Measurements from ENCODE around the gene TAT.
"Not testable (repeated sequence)": the region's sequence is repeated elsewhere in the genome, so short reads cannot be mapped to it uniquely, and the experiment has no call there.

The TAT gene

DNA sequence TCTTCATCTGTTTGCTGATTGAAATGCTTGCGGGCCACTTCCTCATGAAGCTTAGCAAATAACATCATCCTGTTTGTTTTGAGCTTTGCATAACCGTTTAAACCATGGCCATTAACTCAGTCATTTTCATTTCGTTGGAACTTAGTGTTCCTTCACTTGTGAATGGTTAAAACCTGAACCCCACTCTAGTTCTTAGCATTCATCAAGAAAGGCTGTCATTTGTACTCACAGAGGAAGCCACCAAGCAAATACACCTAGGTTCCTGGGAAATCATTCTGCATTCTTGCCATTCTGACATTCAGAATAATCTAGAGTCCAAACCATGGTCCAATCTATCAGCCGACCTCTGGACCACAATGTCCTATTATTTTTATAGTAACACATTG, 8.4 kb upstream of the TAT start:
- Histone ChIP-seq H3K9me3 (ENCODE audit: control insufficient read depth in 5 of 5, low read length in 5 of 5) (peaks cover 0 to 3% (median 0%) of the 10 kb centered on the region in 5 donors), H3K27ac (ENCODE audit: low read depth, low read length) (no peak overlapping the region), H3K4me1 (ENCODE audit: control insufficient read depth in 5 of 5, insufficient read depth in 5 of 5, low read length in 5 of 5) (no peaks in the 10 kb centered on the region), H3K27me3 (ENCODE audit: control insufficient read depth in 5 of 5, insufficient read depth in 4 of 5, low read length in 5 of 5) (peaks cover 0 to 3% (median 0%) of the 10 kb centered on the region in 5 donors), H3K4me3 (ENCODE audit: low read depth in 1 of 5, low read length in 5 of 5) (no peak overlapping the region), H3K9ac (ENCODE audit: low read length in 5 of 5) (no peak overlapping the region), H3K36me3 (ENCODE audit: control insufficient read depth in 5 of 5, insufficient read depth in 5 of 5, low read length in 5 of 5) (no peaks in the 10 kb centered on the region)

DNA sequence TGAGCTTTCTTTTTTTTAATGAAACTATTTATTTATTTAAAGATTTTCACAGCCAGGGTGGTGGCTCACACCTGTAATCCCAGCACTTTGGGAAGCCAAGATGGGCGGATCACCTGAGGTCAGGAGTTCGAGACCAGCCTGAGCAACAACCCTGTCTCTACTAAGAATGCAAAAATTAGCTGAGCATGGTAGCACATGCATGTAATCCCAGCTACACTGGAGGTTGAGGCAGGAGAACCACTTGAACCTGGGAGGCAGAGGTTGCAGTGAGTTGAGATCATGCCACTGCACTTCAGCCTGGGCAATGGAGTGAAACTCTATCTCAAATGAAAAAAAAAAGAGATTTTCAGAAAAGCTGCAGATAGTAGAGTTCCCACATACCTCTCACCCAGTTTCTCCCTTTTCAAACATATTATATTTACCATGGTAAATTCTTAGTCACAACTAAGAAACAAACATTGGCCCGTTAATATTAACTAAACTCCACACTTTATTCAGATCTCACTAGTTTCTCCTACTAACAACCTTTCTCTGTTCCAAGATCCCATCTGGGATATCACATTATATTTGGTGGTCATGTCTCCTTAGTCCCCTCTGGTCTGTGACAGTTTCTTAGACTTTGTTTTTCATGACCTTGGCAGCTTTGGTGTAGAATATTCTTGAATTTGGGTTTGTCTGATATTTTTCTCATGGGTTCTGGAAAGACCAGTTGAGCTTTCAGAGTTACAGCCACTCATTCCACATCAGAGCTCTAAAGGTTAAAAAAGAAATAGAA, 7.8 kb upstream of the TAT start:
- H3K4me1 ChIP-seq (ENCODE audit: control insufficient read depth in 5 of 5, insufficient read depth in 5 of 5, low read length in 5 of 5): no peaks in the 10 kb centered on the region
- no peak overlapping the region for H3K4me3 ChIP-seq (ENCODE audit: low read depth in 1 of 5, low read length in 5 of 5)
- no peaks in the 10 kb centered on the region for H3K36me3 ChIP-seq (ENCODE audit: control insufficient read depth in 5 of 5, insufficient read depth in 5 of 5, low read length in 5 of 5)
- H3K27me3 ChIP-seq (ENCODE audit: control insufficient read depth in 5 of 5, insufficient read depth in 4 of 5, low read length in 5 of 5): peaks cover 0 to 3% (median 0%) of the 10 kb centered on the region in 5 donors
- H3K9ac ChIP-seq (ENCODE audit: low read length in 5 of 5): no peak overlapping the region
- H3K9me3 ChIP-seq (ENCODE audit: control insufficient read depth in 5 of 5, low read length in 5 of 5): peaks cover 0 to 3% (median 0%) of the 10 kb centered on the region in 5 donors
- no peak overlapping the region for H3K27ac ChIP-seq (ENCODE audit: low read depth, low read length)

DNA sequence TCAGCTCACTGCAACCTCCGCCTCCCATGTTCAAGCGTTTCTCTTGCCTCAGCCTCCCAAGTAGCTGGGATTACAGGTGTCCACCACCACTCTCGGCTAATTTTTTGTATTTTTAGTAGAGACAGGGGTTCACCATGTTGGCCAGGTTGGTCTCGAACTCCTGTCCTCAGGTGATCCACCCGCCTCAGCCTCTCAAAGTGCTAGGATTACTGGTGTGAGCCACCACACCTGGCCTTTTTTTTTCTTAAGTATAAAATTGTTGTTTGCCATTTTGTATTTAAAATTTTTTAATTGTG, 5.6 kb upstream of the TAT start:
- H3K4me1 ChIP-seq (ENCODE audit: control insufficient read depth in 5 of 5, insufficient read depth in 5 of 5, low read length in 5 of 5); H3K4me3 ChIP-seq (ENCODE audit: low read depth in 1 of 5, low read length in 5 of 5): not testable (repeated sequence)

DNA sequence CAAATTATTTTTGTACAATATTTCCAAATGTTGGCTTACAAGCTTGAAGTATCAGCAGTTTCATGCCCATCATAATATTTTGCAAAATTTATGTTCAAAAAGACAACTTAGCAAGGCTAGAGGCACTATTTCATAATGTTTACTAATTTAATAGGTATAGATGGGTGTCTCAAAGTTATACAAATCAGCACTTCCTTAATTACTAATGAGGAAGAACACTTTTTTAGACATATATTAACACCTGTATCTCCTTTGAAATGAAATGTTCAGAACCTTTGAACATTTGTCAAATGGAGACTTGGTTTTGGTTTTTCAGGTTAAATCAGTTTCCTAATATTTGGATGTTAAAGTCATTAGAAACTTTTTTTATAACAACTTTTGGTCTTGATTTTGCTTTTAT, 2.2 kb downstream of the TAT start:
- H3K27ac ChIP-seq (ENCODE audit: low read depth, low read length): no peak overlapping the region
- H3K9ac ChIP-seq (ENCODE audit: low read length in 5 of 5): no peak overlapping the region
- no peaks in the 10 kb centered on the region for H3K27me3 ChIP-seq (ENCODE audit: control insufficient read depth in 5 of 5, insufficient read depth in 4 of 5, low read length in 5 of 5)
- no peaks in the 10 kb centered on the region for H3K36me3 ChIP-seq (ENCODE audit: control insufficient read depth in 5 of 5, insufficient read depth in 5 of 5, low read length in 5 of 5)
- no peak overlapping the region for H3K4me3 ChIP-seq (ENCODE audit: low read depth in 1 of 5, low read length in 5 of 5)
- H3K4me1 ChIP-seq (ENCODE audit: control insufficient read depth in 5 of 5, insufficient read depth in 5 of 5, low read length in 5 of 5): peaks cover 0 to 2% (median under 1%) of the 10 kb centered on the region in 5 donors
- no peaks in the 10 kb centered on the region for H3K9me3 ChIP-seq (ENCODE audit: control insufficient read depth in 5 of 5, low read length in 5 of 5)

More for the DNA sequence above, 5.6 kb upstream of the TAT start:
- not testable (repeated sequence) for H3K9ac ChIP-seq (ENCODE audit: low read length in 5 of 5); H3K27ac ChIP-seq (ENCODE audit: low read depth, low read length); H3K36me3 ChIP-seq (ENCODE audit: control insufficient read depth in 5 of 5, insufficient read depth in 5 of 5, low read length in 5 of 5); H3K27me3 ChIP-seq (ENCODE audit: control insufficient read depth in 5 of 5, insufficient read depth in 4 of 5, low read length in 5 of 5); H3K9me3 ChIP-seq (ENCODE audit: control insufficient read depth in 5 of 5, low read length in 5 of 5)

DNA sequence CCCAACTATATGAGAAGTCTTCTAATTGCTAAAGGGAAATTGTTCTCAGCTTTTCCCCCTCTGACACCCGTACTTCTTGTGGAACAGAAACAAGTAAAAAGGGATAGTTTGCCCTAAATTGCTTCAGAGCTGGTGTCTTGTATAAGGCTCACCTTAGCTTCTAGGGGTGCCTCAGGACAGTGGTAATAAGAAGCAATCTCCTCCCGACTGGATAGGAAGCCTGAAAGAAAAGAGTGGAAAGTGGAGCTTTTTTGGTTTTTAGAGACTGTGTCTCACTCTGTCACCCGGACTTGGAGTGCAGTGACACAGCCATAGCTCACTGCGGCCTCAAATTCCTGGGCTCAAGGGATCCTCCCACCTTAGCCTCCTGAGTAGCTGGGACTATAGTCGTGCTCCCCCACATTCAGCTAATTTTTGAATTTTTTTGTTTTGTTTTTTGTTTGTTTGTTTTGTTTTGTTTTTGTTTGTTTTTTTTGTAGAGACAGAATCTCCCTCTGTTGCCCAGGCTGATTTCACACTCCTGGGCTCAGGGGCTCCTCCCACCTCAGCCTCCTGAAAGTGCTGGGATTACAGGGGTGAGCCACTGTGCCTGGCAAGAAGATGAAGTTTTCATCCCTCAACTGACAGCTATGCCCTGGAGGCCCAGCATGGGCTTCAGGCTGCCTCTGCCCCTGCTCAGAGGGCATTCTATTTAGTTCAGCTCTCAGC, 3.4 kb downstream of the TAT start:
- Histone ChIP-seq H3K9ac (ENCODE audit: low read length in 5 of 5) (peak overlapping the region in 1 of 5 donors; percentile 15), H3K9me3 (ENCODE audit: control insufficient read depth in 5 of 5, low read length in 5 of 5) (no peaks in the 10 kb centered on the region), H3K36me3 (ENCODE audit: control insufficient read depth in 5 of 5, insufficient read depth in 5 of 5, low read length in 5 of 5) (no peaks in the 10 kb centered on the region), H3K4me3 (ENCODE audit: low read depth in 1 of 5, low read length in 5 of 5) (no peak overlapping the region), H3K27me3 (ENCODE audit: control insufficient read depth in 5 of 5, insufficient read depth in 4 of 5, low read length in 5 of 5) (no peaks in the 10 kb centered on the region), H3K4me1 (ENCODE audit: control insufficient read depth in 5 of 5, insufficient read depth in 5 of 5, low read length in 5 of 5) (peaks cover 0 to 8% (median 4%) of the 10 kb centered on the region in 5 donors), H3K27ac (ENCODE audit: low read depth, low read length) (no peak overlapping the region)

DNA sequence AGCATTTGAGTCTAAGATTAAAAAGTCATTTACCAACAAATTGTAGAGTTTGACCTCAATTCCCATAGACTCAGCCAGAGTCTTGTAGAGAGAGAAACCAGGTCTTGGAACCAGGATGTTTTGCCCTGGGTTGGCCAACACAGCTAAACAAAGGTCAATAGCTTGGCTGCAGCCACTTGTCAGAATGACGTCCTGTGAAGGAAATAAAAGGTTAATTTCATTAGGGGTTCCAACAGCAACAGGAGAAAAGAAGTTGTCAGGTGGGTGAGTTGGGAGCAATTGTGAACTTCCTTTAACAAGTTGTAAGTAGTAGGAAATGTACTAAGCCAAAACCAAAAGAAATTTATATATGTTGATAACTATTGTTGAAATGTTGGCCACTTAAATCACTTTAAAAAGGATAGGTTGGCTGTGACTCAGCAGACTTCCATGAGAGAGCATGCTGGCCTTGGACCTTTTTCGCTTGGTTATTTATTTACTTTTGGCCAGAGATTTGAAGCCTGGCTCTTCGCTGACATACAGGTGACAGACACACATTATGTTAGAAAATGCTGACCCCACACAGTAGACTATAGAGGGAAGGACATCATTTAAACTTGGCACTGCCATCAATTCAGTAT, 4.3 kb downstream of the TAT start:
- Histone ChIP-seq H3K4me3 (ENCODE audit: low read depth in 1 of 5, low read length in 5 of 5) (no peak overlapping the region), H3K27ac (ENCODE audit: low read depth, low read length) (no peak overlapping the region), H3K36me3 (ENCODE audit: control insufficient read depth in 5 of 5, insufficient read depth in 5 of 5, low read length in 5 of 5) (no peaks in the 10 kb centered on the region), H3K4me1 (ENCODE audit: control insufficient read depth in 5 of 5, insufficient read depth in 5 of 5, low read length in 5 of 5) (peaks cover 0 to 8% (median 4%) of the 10 kb centered on the region in 5 donors), H3K27me3 (ENCODE audit: control insufficient read depth in 5 of 5, insufficient read depth in 4 of 5, low read length in 5 of 5) (no peaks in the 10 kb centered on the region), H3K9ac (ENCODE audit: low read length in 5 of 5) (no peak overlapping the region), H3K9me3 (ENCODE audit: control insufficient read depth in 5 of 5, low read length in 5 of 5) (no peaks in the 10 kb centered on the region)

DNA sequence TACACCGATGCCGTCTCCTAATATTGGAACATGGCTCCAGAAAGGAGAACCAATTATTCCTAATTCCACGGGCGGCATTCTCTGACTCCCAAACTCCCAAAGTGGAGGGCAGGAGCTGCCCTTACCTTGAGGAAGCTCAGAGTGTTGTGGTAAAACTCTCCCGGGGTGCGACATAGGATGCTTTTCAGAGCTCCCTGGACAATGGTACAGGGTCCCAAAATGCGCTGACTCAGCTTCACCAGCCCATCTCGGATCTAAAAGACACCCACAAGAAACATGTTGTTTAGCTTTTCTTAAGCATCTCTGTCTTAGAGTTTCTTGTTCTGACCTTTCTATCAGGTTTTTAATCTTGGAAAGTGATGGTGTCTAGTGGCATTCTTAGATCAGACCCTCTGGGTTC, 6.7 kb downstream of the TAT start:
- no peaks in the 10 kb centered on the region for H3K9me3 ChIP-seq (ENCODE audit: control insufficient read depth in 5 of 5, low read length in 5 of 5)
- H3K27ac ChIP-seq (ENCODE audit: low read depth, low read length): no peak overlapping the region
- H3K4me3 ChIP-seq (ENCODE audit: low read depth in 1 of 5, low read length in 5 of 5): no peak overlapping the region
- H3K36me3 ChIP-seq (ENCODE audit: control insufficient read depth in 5 of 5, insufficient read depth in 5 of 5, low read length in 5 of 5): no peaks in the 10 kb centered on the region
- H3K9ac ChIP-seq (ENCODE audit: low read length in 5 of 5): no peak overlapping the region
- H3K4me1 ChIP-seq (ENCODE audit: control insufficient read depth in 5 of 5, insufficient read depth in 5 of 5, low read length in 5 of 5): peaks cover 0 to 15% (median 7%) of the 10 kb centered on the region in 5 donors
- H3K27me3 ChIP-seq (ENCODE audit: control insufficient read depth in 5 of 5, insufficient read depth in 4 of 5, low read length in 5 of 5): no peaks in the 10 kb centered on the region

DNA sequence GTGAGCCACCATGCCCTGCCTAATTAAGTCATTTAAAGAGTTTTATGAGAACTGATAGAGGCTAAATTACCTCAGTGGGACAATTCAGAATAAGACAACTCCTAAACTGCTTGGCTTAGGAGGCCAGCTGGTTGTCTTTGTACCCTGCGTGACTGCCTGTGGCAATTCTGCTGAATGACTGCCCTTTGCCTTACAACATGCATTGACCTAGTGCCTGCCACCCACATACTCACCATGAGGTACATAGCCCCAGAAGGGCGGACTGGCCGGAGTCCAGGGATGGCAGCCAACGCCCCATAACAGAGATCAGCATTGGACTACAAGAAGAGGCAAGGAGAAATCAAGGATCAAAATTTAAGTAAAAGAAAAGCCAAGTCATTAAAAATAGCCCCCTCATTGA, 7.3 kb downstream of the TAT start:
- Histone ChIP-seq H3K27me3 (ENCODE audit: control insufficient read depth in 5 of 5, insufficient read depth in 4 of 5, low read length in 5 of 5) (no peaks in the 10 kb centered on the region), H3K9ac (ENCODE audit: low read length in 5 of 5) (no peak overlapping the region), H3K36me3 (ENCODE audit: control insufficient read depth in 5 of 5, insufficient read depth in 5 of 5, low read length in 5 of 5) (no peaks in the 10 kb centered on the region), H3K4me1 (ENCODE audit: control insufficient read depth in 5 of 5, insufficient read depth in 5 of 5, low read length in 5 of 5) (peaks cover 0 to 20% (median 12%) of the 10 kb centered on the region in 5 donors), H3K4me3 (ENCODE audit: low read depth in 1 of 5, low read length in 5 of 5) (no peak overlapping the region), H3K27ac (ENCODE audit: low read depth, low read length) (no peak overlapping the region), H3K9me3 (ENCODE audit: control insufficient read depth in 5 of 5, low read length in 5 of 5) (no peaks in the 10 kb centered on the region)

DNA sequence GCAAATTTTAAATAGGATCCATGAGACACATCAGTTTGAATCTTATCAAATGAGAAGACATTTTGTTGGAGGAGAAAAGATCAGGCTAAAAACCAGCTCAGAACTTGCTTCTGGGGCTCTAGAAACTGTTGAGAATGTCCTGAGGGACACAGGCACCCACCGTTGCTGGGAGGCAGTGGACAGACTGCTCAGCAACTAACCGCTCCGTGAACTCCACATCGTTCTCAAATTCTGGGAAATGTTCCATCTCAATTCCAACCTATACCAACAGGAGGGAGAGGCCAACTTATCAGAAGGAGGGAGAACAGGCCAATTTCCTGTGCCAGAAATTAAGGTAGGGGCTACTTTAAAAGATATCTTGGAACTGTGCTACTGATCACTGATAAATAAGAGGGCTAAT, 8.3 kb downstream of the TAT start:
- H3K9me3 ChIP-seq (ENCODE audit: control insufficient read depth in 5 of 5, low read length in 5 of 5): no peaks in the 10 kb centered on the region
- H3K27me3 ChIP-seq (ENCODE audit: control insufficient read depth in 5 of 5, insufficient read depth in 4 of 5, low read length in 5 of 5): no peaks in the 10 kb centered on the region
- H3K9ac ChIP-seq (ENCODE audit: low read length in 5 of 5): no peak overlapping the region
- no peaks in the 10 kb centered on the region for H3K36me3 ChIP-seq (ENCODE audit: control insufficient read depth in 5 of 5, insufficient read depth in 5 of 5, low read length in 5 of 5)
- H3K4me1 ChIP-seq (ENCODE audit: control insufficient read depth in 5 of 5, insufficient read depth in 5 of 5, low read length in 5 of 5): peaks cover 0 to 27% (median 19%) of the 10 kb centered on the region in 5 donors
- H3K4me3 ChIP-seq (ENCODE audit: low read depth in 1 of 5, low read length in 5 of 5): no peak overlapping the region
- H3K27ac ChIP-seq (ENCODE audit: low read depth, low read length): no peak overlapping the region

DNA sequence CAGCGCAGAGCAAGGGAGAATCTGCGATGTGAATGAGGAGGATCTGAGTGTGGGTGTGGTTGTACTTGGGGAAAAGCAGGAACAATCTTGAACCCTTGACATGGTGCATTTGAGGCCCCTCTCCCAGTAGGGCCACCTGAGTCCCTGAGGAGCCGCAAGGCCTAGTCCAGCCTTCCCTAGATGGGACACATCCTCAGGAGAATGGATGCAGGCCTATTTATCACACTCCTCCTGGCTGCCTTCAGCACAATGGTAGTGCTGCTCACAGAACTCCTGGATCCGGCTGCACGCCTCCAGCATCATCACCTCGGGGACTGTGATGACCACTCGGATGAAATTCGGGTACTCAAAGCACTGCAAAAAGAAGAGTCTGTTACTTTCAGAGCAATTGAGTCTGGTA, 9.0 kb downstream of the TAT start:
- no peaks in the 10 kb centered on the region for H3K9me3 ChIP-seq (ENCODE audit: control insufficient read depth in 5 of 5, low read length in 5 of 5)
- H3K9ac ChIP-seq (ENCODE audit: low read length in 5 of 5): no peak overlapping the region
- peaks cover 0 to 27% (median 19%) of the 10 kb centered on the region in 5 donors for H3K4me1 ChIP-seq (ENCODE audit: control insufficient read depth in 5 of 5, insufficient read depth in 5 of 5, low read length in 5 of 5)
- H3K36me3 ChIP-seq (ENCODE audit: control insufficient read depth in 5 of 5, insufficient read depth in 5 of 5, low read length in 5 of 5): no peaks in the 10 kb centered on the region
- no peak overlapping the region for H3K27ac ChIP-seq (ENCODE audit: low read depth, low read length)
- no peak overlapping the region for H3K4me3 ChIP-seq (ENCODE audit: low read depth in 1 of 5, low read length in 5 of 5)
- H3K27me3 ChIP-seq (ENCODE audit: control insufficient read depth in 5 of 5, insufficient read depth in 4 of 5, low read length in 5 of 5): no peaks in the 10 kb centered on the region

All from subcutaneous abdominal adipose tissue (tissue), 5 donors.